GM20431 (cell line): ENCODE data around the gene NKAIN2.
"Not testable (repeated sequence)": the region's sequence is repeated elsewhere in the genome, so short reads cannot be mapped to it uniquely, and the experiment has no call there.

Experiments
- in situ Hi-C: fragments of 300-500 bp; cut with MseI, MboI; formaldehyde crosslinking; loops from one replicate; pipeline ENCODE4 v1.15.0; 2020; ENCODE audit warnings: low sequenced_read_pairs; ENCODE audit not compliant: unreplicated experiment

The NKAIN2 gene

GRCh38 chr6:124694139-124694705, 890.6 kb downstream of the NKAIN2 start:
- in situ Hi-C loops, result no loop called here

GRCh38 chr6:124699038-124699437, 895.4 kb downstream of the NKAIN2 start:
- in situ Hi-C loops, result no loop called here

GRCh38 chr6:124703541-124703940, 899.9 kb downstream of the NKAIN2 start:
- in situ Hi-C loops, result no loop called here

GRCh38 chr6:124712532-124712931, 908.9 kb downstream of the NKAIN2 start:
- in situ Hi-C loops, result not testable (repeated sequence)

GRCh38 chr6:124714728-124715127, 911.1 kb downstream of the NKAIN2 start:
- in situ Hi-C loops, result no loop called here

- in situ Hi-C loops, result no loop called here
These were observed 916.2 kb downstream of the NKAIN2 start for GRCh38 chr6:124719913-124720312.

- in situ Hi-C loops, result no loop called here
These were observed 917.7 kb downstream of the NKAIN2 start for GRCh38 chr6:124721331-124721730.

- in situ Hi-C loops, result no loop called here
These were observed 918.6 kb downstream of the NKAIN2 start for GRCh38 chr6:124722141-124722878.

- in situ Hi-C loops, result no loop called here
These were observed 920.0 kb downstream of the NKAIN2 start for GRCh38 chr6:124723671-124724070.

- in situ Hi-C loops, result not testable (repeated sequence)
These were observed 934.1 kb downstream of the NKAIN2 start for GRCh38 chr6:124737804-124738203.

- in situ Hi-C loops, result no loop called here
These were observed 934.8 kb downstream of the NKAIN2 start for GRCh38 chr6:124738482-124738881.

GRCh38 chr6:124741341-124741740, 937.7 kb downstream of the NKAIN2 start:
- in situ Hi-C loops, result no loop called here

- in situ Hi-C loops, result no loop called here
These were observed 939.3 kb downstream of the NKAIN2 start for GRCh38 chr6:124742971-124743370.

GRCh38 chr6:124743420-124743819, 939.8 kb downstream of the NKAIN2 start:
- in situ Hi-C loops, result no loop called here

GRCh38 chr6:124747349-124747748, 943.7 kb downstream of the NKAIN2 start:
- in situ Hi-C loops, result no loop called here

- in situ Hi-C loops, result no loop called here
These were observed 945.1 kb downstream of the NKAIN2 start for GRCh38 chr6:124748778-124749177.

- in situ Hi-C loops, result no loop called here
These were observed 949.3 kb downstream of the NKAIN2 start for GRCh38 chr6:124753001-124753400.

- in situ Hi-C loops, result no loop called here
These were observed 950.0 kb downstream of the NKAIN2 start for GRCh38 chr6:124753562-124754105.

- in situ Hi-C loops, result no loop called here
These were observed 951.7 kb downstream of the NKAIN2 start for GRCh38 chr6:124755321-124755720.

GRCh38 chr6:124757560-124757959, 953.9 kb downstream of the NKAIN2 start:
- in situ Hi-C loops, result no loop called here

GRCh38 chr6:124758663-124759062, 955.0 kb downstream of the NKAIN2 start:
- in situ Hi-C loops, result no loop called here

- in situ Hi-C loops, result no loop called here
These were observed 961.6 kb downstream of the NKAIN2 start for GRCh38 chr6:124765280-124765679.
